PC-9 (cell line): Measurements from ENCODE around the gene HYDIN.

ENCODE experiments used
- EZH2 ChIP-seq: fragments of 200-600 bp; sonication (generic); IDR thresholded peaks from 2 replicates; pipeline ENCODE4 v1.8.0; 2017; ENCODE audit warnings: antibody characterized with exemption, low read depth
- TF ChIP-seq, protein P1 (sequence below): fragments of 200-600 bp; sonication (generic); conservative IDR thresholded peaks from 2 replicates; pipeline ENCODE4 v1.6.1; 2017; ENCODE audit warnings: mixed run types, antibody characterized with exemption, mild to moderate bottlenecking, moderate library complexity

GRCh38 chr16:71226229-71227141 is 4.0 kb downstream of the HYDIN start:
- TF ChIP-seq, protein P1, sequence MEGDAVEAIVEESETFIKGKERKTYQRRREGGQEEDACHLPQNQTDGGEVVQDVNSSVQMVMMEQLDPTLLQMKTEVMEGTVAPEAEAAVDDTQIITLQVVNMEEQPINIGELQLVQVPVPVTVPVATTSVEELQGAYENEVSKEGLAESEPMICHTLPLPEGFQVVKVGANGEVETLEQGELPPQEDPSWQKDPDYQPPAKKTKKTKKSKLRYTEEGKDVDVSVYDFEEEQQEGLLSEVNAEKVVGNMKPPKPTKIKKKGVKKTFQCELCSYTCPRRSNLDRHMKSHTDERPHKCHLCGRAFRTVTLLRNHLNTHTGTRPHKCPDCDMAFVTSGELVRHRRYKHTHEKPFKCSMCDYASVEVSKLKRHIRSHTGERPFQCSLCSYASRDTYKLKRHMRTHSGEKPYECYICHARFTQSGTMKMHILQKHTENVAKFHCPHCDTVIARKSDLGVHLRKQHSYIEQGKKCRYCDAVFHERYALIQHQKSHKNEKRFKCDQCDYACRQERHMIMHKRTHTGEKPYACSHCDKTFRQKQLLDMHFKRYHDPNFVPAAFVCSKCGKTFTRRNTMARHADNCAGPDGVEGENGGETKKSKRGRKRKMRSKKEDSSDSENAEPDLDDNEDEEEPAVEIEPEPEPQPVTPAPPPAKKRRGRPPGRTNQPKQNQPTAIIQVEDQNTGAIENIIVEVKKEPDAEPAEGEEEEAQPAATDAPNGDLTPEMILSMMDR, result no peak
- TF ChIP-seq EZH2, result no peak
